GM18858 (cell line): ENCODE results near the gene LTA.
"Not testable (repeated sequence)": the region's sequence is repeated elsewhere in the genome, so short reads cannot be mapped to it uniquely, and the experiment has no call there.

Experiments used
- ATAC-seq: cut with Tn5 transposase; IDR thresholded peaks from one replicate; pipeline ENCODE4 v1.9.1; 2021; ENCODE audit not compliant: unreplicated experiment

The LTA gene

GRCh38 chr6:31586008-31586407 is 13.9 kb downstream of the LTA start, which contains the start of gene LST1:
LST1 (plus strand) TSS chr6:31586277; CDS start chr6:31587300, 1,023 bp downstream.
- ATAC-seq, result no peak

DNA sequence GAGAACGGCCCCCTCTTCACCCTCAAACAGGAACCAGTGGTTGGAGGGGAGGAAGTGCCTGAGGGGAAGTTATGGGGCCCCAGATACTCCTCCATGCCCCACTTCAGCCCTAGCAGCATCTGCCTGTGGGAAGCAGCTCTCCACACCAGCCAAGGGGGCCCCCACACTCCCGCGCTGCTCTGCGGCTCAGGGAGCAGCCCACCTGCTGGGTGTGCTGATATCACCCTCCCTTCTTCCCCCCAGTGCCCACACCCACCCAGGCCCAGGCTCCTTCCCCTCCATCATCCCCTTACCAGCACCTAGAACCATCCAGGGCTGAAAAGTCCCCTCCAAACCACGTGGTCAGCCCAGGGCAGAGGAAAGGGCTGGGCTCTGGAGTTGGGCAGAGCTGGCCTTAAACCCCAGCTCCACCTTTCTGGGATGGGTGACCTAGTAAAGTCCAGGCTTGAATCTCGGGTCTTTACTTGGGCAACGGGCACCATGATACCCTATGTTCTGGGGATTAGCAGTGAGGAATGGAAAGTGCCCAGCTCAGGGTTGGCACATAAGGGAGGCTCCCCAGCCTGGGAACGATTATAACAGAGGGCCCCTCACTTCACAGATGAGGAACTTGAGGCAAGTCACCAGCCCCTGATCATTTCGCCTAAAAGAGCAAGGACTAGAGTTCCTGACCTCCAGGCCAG is 14.7 kb downstream of the LTA start:
- ATAC-seq, result no peak

GRCh38 chr6:31587791-31588777 is 16.0 kb downstream of the LTA start:
- ATAC-seq, result no peak

GRCh38 chr6:31588871-31589650 is 17.0 kb downstream of the LTA start:
- no peak for ATAC-seq

- ATAC-seq, result not testable (repeated sequence)
Observed at GRCh38 chr6:31590691-31591090, 18.6 kb downstream of the LTA start.

GRCh38 chr6:31592396-31592771 is 20.3 kb downstream of the LTA start:
- ATAC-seq, result no peak

- ATAC-seq, result no peak
Observed at GRCh38 chr6:31597006-31597405, 24.9 kb downstream of the LTA start.

DNA sequence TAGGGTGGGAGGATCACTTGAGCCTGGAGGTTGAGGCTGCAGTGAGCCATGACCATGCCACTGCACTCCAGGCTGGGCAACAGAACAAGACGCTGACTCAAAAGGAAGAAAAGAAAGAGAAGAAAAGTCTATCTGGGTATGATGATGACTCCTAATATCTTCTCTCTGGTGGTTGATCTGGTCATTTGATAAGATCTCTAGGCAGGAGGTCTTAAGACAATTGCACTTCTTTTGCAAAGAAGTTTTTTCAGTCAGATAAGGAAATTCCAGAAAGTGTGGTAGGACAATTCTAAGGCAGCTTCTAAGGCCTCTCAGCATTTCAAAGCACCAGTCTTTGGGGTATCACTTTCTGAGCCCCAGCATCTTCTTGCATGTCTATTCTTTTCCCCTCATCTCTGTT is 35.2 kb downstream of the LTA start:
- no peak for ATAC-seq

DNA sequence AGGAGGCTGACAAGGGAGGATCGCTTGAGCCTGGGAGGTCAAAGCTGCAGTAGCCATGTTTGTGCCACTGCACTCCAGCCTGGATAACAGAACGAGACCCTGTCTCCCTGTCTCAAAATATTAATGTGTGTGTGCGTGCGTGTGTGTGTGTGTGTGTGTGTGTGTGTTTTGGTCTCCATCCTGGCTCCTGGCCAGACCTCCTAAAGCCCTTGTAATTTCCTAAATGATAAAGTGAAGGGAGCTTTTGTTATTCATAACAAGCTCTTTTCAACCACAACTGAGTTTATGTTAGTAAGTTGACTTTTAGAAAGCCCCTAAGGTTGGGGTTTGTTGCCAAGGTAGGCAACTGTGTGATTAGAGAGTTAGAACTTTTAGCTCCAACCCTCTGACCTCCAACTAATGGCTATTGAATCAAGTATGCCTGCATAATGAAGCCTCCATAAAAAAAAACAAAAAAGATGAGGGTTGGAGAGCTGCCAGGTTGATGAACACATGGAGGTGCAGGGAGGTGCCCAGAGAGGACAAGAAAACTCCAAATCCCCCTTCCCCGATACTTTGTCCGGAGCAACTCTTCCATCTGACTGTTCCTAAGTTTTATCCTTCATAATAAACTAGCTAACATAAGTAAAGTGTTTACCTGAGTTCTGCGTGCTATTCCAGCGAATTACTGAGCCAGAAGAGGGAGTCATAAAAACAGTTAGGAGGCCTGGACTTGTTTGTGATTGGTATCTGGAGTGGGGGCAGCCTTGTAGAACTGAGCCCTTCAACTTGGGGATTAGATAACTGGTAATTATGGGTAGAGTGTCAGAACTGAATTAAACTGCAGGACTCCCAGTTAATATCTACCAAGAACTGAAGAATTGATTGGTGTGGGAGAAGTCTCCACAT is 37.7 kb downstream of the LTA start:
- no peak for ATAC-seq

DNA sequence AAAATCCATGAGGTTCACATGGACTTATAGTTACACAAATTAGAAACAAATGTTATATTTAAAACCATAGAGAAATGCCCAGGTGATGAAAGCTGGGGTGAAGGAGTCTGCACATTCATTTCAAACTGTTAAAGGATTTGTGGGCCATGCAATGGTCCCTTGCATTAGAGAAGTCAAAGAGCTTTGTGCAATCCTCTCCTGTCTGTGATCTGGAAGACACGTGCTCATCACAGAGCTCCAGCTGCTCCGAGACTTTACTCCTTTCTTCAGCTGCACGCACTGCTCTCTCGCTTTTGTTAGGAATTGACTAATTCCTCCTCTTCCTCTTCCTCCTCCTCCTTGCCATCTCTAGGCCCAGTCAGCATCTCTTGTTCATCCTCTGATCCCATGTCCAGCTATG is 38.9 kb downstream of the LTA start:
- no peak for ATAC-seq

DNA sequence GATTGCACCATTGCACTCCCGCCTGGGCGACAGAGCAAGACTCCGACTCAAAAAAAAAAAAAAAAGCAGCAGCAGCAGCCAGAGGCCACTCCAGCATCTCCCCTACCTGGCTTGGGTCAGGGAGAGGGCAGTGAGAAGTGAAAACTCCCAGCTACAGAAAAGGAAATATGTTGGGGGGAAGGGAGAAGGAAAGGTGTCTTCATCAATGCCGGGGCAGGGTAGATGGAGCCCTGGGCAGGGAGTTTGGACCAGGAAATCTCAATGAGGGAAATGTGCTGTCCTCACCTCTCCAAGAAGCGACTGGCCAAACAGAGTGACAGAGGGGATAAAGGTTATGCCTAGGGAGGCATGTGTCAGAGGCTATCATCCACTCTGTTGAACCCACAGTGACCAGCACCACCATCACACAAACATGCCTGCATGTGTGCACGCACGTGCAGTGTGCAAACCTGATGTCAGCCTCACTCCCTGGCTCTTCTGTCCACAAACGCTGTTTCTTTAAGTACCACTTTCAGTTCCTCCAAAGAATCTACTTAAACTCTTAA is 42.1 kb downstream of the LTA start:
- ATAC-seq, result no peak

DNA sequence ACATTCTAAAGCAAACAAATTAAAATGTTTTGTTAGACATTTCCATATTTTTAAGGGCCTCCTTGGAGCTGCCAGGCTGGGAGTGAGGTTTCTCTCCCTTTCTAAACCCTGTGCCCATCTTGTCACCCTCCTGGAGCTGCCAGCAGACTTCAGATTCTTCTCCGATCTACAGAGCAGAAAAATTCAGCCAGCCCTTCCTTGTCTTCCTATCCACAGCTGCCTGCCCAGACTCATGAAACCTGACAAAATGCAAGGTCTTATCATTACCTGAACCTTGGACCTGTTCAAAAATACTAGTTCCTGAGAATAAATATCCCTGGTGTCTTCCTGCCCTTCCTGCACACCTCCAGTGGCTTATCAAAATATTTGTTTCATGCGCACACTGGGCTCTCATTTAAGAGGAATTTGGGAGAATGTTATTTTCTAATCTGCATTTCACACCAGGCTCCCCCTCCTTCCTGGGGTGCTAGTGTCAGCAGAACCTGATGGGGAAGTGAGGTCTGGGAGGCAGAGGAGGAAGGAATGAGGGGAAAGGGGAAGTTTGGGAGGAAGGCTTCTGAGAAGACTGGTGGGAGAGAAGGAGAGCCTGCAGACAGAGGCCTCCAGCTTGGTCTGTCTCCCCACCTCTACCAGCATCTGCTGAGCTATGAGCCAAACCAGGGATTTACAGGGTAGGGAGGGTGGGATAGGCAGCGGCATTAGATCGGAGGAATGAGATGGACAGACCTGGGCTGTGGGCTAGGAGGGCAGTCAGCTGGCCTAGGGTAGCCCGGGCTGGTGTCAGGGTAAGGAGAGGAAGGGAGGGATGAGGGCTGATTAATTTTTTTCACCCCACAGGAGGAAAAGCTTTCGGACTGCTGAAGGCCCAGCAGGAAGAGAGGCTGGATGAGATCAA is 42.8 kb downstream of the LTA start, which contains the start of gene AIF1:
Gene AIF1 (plus strand): TSS at position 551 of the 895 bp plus-strand sequence. CDS start 96 bp downstream, at position 647.
- ATAC-seq, result no peak

GRCh38 chr6:31615748-31616147 is 43.7 kb downstream of the LTA start:
- no peak for ATAC-seq

DNA sequence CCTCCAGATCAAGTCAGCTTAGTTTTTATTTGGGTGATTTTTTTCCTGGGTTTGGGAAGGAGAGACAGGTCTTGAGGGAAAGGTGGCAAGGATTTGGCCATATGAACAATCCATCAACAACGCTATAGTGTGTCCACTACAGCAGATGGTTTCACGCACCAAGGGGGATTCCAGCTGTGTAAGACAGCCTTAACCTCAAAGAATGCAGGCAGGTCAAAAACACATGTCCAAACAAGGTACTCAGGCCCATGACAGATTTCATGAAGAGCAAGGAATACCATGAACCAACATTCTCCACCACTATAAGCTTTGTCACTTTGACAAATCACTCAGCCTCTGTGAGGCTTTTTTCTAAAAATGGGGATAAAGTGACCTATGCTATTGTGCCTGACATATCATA is 44.9 kb downstream of the LTA start:
- ATAC-seq, result no peak

DNA sequence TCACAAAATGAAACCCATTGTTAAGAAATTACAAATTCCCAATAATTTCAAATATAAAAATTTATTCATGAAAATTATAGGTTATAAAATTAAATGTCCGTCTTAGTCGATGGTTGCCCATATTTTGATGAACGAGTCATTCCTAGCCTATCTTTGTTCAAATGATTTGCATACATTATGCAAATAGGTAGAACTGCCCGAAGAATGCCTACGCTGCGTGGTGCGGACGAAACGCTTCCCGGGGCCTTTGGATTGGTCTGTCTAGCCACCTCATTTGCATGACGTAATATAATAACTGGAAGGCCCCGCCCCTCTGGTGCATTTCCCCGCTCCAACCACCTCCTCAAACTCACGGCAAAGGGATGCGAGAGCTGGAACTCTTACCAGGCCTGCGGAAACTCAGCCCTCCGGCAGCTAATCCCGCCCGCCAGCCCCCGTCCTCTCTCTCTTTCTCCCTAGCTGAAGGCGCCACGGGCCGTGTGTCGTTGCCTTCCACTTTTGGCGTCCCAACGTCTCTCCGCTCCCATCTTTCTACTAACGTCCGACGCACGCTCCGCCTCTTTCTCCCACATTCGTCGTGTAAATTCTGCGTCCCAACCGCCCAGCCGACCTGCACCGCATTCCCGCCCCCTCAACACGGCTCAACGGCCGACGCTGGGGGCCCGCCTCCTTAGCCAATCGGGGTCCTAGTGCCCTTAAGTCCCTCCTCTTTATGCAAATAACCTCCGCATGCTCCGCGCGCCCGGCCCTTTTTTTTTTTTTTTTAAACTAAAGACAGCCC is 47.9 kb downstream of the LTA start:
- peak; percentile 67 for ATAC-seq

GRCh38 chr6:31620586-31621319 is 48.7 kb downstream of the LTA start, which contains the start of gene PRRC2A:
PRRC2A (plus strand) TSS chr6:31620715; CDS start chr6:31622790, 2,075 bp downstream.
- ATAC-seq, result peak; percentile 11

DNA sequence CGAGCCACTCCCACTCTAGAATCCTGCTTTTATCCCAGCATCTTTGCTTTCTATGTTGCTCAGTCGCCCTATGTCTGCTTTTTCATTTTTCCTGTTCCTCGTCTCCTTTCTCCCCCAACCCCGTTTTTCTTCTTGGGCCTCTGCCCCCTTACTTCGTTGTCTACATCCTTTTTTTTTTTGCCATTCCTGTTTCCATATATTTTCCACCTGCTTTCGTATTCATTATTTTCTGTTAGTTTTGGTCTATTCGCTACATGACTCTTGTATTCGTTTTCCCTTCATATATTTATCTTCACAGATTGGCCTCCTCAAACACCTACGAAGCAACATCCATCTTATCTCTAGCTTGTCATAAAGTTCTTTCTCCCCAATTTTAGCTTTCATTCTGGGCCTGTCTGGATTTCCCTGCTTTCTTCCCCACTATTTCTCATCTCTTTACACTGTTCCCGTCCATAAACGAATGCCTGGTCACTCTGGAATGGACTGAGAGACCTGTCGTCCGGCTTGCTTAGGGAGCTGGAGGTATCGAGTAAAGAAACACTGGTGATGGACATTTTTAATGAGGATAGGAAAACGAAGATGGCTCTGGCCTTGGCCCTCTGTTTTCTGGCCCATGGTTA is 49.3 kb downstream of the LTA start:
- no peak for ATAC-seq
